Prostate gland (tissue), 2 donors: ENCODE results near the gene GLS. TPM values are rescaled to one million over a fixed set of nuclear protein-coding genes. Genes with fewer than 3 reads are reported as not detected.

Source experiments
- DNase-seq: peaks from one replicate; pipeline ENCODE4 v3.0.0-alpha.2; 2019; ENCODE audit warnings: low spot score
- H3K27ac ChIP-seq, 2 donors: fragments of 200-600 bp; sonication (generic); 2 replicates each; pipeline ENCODE4 v1.5.1; 2017 to 2019
- H3K27me3 ChIP-seq: fragments of 200-600 bp; sonication (generic); replicated peaks from 2 replicates; pipeline ENCODE4 v1.5.1; 2019; ENCODE audit not compliant: insufficient read depth
- H3K36me3 ChIP-seq, 2 donors: fragments of 200-600 bp; sonication (generic); 1 replicate in 1 of 2; 2 replicates in 1 of 2; pipeline versions ENCODE4 v1.5.1 to v1.8.1; 2017 to 2019
- H3K4me1 ChIP-seq: fragments of 200-600 bp; sonication (generic); replicated peaks from 2 replicates; pipeline ENCODE4 v1.5.1; 2019
- H3K4me3 ChIP-seq, 2 donors: fragments of 200-600 bp; sonication (generic); 2 replicates each; pipeline ENCODE4 v1.5.1; 2017 to 2019
- H3K9me3 ChIP-seq: fragments of 200-600 bp; sonication (generic); 2 replicates; pipeline ENCODE4 v1.5.1; 2017
- POLR2A ChIP-seq: fragments of 450-650 bp; IDR thresholded peaks from one replicate; pipeline ENCODE4 v1.6.1; 2016; ENCODE audit warnings: antibody characterized with exemption, mild to moderate bottlenecking
- POLR2AphosphoS5 ChIP-seq: sonication (generic); formaldehyde crosslinking; IDR thresholded peaks from one replicate; pipeline ENCODE4 v1.6.1; 2017; ENCODE audit warnings: antibody characterized with exemption
- WGBS: methylation state at CpG from one replicate; pipeline ENCODE4 v1.1.5; 2018; 5-methylcytosine and 5-hydroxymethylcytosine counted together
- intact Hi-C: fragments of 100-400 bp; cut with DNase I; formaldehyde crosslinking; loops from one replicate; pipeline ENCODE4 v1.14.2; 2022
- total RNA-seq, 2 donors: library from RNA; depleted of rRNA; stranded (reverse); fragments of >200 nt; gene quantifications; one replicate each; pipeline ENCODE4 v1.1.0, GENCODE V29; 2016
- TF ChIP-seq, protein P1 (sequence below), 4 experiments: fragments of 200-600 bp in 2 of 4; fragments of 450-650 bp in 2 of 4; sonication (generic) in 2 of 4; IDR thresholded peaks; 1 replicate in 3 of 4; 2 replicates in 1 of 4; pipeline ENCODE4 v1.5.1; 2016 to 2019; ENCODE audit warnings: antibody characterized with exemption in 4 of 4, mild to moderate bottlenecking in 2 of 4, moderate library complexity in 2 of 4

Gene GLS
- total RNA-seq, 2 donors from 2014 or later, result 30.6 to 74.9 TPM

DNA sequence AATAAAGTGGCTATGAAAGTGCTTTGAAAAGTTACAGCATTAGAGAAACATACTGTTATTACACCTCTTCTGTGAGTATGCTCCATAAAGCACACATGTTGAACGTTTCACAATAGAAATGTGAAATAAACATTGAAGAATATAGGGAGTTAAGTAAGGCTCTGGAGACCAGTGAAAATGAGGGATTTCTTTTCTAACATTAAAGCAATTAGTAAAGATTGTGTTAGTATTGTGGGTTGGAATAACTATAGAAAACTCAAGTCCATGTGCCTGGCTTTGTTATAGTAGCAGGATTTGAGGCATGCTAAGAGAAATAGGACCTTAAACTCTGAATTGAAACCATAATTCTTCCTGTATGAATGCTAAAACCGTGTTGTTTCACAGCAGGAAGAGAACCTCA, 63.1 kb downstream of the GLS start:
- Histone ChIP-seq H3K36me3 (no peaks in the 10 kb centered on the region), H3K4me1 (peaks cover 8% of the 10 kb centered on the region), H3K9me3 (no peaks in the 10 kb centered on the region), H3K4me3 (no peak overlapping the region), H3K27me3 (no peaks in the 10 kb centered on the region), H3K27ac (no peak overlapping the region)
- intact Hi-C loops, result no loop called here
- 51% methylated on average over 2 of the region's 2 CpGs for WGBS
- DNase-seq, result no peak
- TF ChIP-seq POLR2AphosphoS5 (no peak), POLR2A (no peak)
- TF ChIP-seq, protein P1, sequence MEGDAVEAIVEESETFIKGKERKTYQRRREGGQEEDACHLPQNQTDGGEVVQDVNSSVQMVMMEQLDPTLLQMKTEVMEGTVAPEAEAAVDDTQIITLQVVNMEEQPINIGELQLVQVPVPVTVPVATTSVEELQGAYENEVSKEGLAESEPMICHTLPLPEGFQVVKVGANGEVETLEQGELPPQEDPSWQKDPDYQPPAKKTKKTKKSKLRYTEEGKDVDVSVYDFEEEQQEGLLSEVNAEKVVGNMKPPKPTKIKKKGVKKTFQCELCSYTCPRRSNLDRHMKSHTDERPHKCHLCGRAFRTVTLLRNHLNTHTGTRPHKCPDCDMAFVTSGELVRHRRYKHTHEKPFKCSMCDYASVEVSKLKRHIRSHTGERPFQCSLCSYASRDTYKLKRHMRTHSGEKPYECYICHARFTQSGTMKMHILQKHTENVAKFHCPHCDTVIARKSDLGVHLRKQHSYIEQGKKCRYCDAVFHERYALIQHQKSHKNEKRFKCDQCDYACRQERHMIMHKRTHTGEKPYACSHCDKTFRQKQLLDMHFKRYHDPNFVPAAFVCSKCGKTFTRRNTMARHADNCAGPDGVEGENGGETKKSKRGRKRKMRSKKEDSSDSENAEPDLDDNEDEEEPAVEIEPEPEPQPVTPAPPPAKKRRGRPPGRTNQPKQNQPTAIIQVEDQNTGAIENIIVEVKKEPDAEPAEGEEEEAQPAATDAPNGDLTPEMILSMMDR (IDR thresholded peaks at IDR 0.05), result no peak

DNA sequence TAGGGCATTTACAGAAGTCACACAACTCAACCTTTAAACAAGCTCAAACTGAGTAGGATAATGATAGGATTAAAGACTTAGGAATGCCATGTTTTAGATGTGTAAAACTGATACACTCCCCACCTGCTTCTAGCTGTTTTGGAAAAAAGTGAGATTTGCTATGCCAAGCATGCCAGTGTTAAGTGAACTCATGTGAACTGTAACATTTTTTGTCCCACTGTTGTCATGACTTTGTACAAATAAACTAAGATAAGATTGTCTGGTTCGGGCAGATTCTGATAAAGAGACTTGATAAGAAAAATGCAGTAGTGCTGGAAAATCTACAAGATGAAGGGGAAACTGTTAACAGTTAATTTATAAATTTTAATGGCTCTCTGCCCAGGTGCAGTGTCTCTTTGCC, 66.5 kb downstream of the GLS start:
- no peak for DNase-seq
- WGBS, result 0% methylated on average over 1 of the region's 1 CpG
- Histone ChIP-seq H3K27ac (peak overlapping the region in 1 of 2 donors; percentile 8), H3K9me3 (no peaks in the 10 kb centered on the region), H3K36me3 (no peaks in the 10 kb centered on the region), H3K4me1 (peaks cover 8% of the 10 kb centered on the region), H3K4me3 (no peak overlapping the region), H3K27me3 (no peaks in the 10 kb centered on the region)
- TF ChIP-seq POLR2AphosphoS5 (no peak), POLR2A (no peak)
- TF ChIP-seq, protein P1 (IDR thresholded peaks at IDR 0.05), result no peak
- intact Hi-C loops, result no loop called here

DNA sequence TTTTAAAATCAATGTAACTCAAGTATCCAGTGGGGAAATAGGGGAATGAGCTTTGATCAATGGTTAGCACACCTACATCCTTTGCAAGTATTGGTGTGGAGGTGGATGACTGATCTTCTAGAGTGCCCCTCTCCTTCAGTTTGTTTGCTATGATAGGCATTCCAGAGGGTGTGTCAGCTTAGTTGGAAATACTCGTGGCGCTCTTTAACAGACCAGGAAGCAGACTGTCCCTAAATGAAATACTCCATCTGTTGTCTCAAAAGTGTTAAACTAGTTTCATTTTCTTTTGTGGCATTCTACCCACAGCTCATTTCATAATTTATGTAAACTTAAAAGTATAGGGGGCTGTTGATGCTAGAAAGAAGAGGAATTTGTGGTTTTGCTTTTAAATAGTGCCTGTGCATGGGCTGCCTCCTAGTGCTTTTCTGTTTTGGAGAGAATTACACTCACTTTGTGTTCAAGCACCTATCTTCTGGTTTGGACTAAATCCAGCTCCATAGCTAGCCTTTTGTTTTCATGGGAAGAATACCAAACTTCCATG, 67.2 kb downstream of the GLS start:
- intact Hi-C loops, result no loop called here
- Histone ChIP-seq H3K36me3 (no peaks in the 10 kb centered on the region), H3K9me3 (no peaks in the 10 kb centered on the region), H3K4me3 (no peak overlapping the region), H3K4me1 (peaks cover 8% of the 10 kb centered on the region), H3K27ac (peak overlapping the region in 1 of 2 donors; percentile 8), H3K27me3 (no peaks in the 10 kb centered on the region)
- 2% methylated on average over 2 of the region's 2 CpGs for WGBS
- peak; percentile 4 for TF ChIP-seq POLR2AphosphoS5
- TF ChIP-seq, protein P1 (IDR thresholded peaks at IDR 0.05), result peak in 1 of 4 experiments; percentile 17
- no peak for TF ChIP-seq POLR2A
- no peak for DNase-seq

DNA sequence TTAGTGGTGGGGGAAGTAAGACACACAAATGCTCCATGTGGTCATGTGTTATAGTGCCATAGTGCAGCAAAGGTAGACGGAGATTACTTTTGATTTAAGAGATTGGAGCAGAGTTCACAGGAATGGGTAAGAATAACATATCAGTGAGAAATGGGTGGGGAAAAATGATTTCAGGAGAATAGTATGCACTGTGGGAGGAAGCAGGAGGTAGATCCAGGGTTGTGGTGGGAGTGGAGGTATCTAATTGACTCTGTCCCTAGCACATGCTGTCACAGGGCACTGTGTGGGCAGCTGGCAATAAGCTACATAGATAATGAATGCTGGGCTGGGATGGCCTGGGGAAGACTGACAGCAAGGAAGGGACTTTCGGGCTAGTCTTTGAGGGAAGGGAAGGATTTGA, 68.0 kb downstream of the GLS start:
- TF ChIP-seq POLR2A (no peak), POLR2AphosphoS5 (no peak)
- TF ChIP-seq, protein P1 (IDR thresholded peaks at IDR 0.05), result no peak
- intact Hi-C loops, result no loop called here
- H3K4me1 ChIP-seq, result peaks cover 8% of the 10 kb centered on the region
- H3K27me3 ChIP-seq, result no peaks in the 10 kb centered on the region
- no peak for DNase-seq
- H3K27ac ChIP-seq, result no peak overlapping the region
- no peaks in the 10 kb centered on the region for H3K36me3 ChIP-seq
- 75% methylated on average over 2 of the region's 2 CpGs for WGBS
- no peak overlapping the region for H3K4me3 ChIP-seq
- H3K9me3 ChIP-seq, result no peaks in the 10 kb centered on the region

DNA sequence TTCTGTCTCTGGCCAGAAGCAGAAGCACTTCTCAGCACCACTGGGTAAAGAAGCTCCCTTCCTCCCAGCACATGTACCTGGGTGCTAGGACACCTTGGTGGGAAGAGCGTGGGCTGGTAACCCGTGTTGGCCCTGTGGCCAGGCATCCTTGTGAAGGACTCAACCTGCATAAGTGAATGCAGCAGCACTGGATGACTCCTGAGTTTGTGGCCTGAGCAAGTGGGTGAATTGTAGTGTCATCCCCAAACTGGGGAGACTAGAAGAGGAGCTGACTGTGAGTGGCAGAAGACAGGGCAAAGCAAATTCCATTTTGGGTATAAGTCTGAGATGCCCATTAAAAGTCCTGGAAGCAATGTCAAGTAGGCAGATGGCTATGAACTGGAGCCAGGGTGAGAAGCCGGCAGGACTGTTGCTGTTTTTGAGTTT, 70.0 kb downstream of the GLS start:
- H3K36me3 ChIP-seq, result no peaks in the 10 kb centered on the region
- peaks cover 8% of the 10 kb centered on the region for H3K4me1 ChIP-seq
- no peaks in the 10 kb centered on the region for H3K9me3 ChIP-seq
- TF ChIP-seq POLR2AphosphoS5 (no peak), POLR2A (no peak)
- TF ChIP-seq, protein P1 (IDR thresholded peaks at IDR 0.05), result no peak
- no peak for DNase-seq
- WGBS, result 90% methylated on average over 3 of the region's 3 CpGs
- intact Hi-C loops, result no loop called here
- H3K27ac ChIP-seq, result no peak overlapping the region
- H3K4me3 ChIP-seq, result no peak overlapping the region
- no peaks in the 10 kb centered on the region for H3K27me3 ChIP-seq
